Activated CD8-positive, alpha-beta memory T cell treated with anti-CD3 and anti-CD28 coated beads, Interleukin-2, amount 10 ng/mL, durations not matched to agents 7 days and 5 days (primary cell): ENCODE results near the gene TGFBR3. TPM values are rescaled to one million over a fixed set of nuclear protein-coding genes. Genes with fewer than 3 reads are reported as not detected.

ENCODE experiments used
- ATAC-seq: fragments of 150-1000 bp; cut with Tn5 transposase; one replicate; pipeline ENCODE4 v1.10.0; 2021; ENCODE audit warnings: moderate library complexity
- CTCF ChIA-PET: fragments of 350-600 bp; sonication (Branson Sonifier 250); formaldehyde crosslinking; loops from one replicate; lab custom pipeline; 2021; ENCODE audit warnings: antibody characterized with exemption; lab: Charles Lee
- DNase-seq: peaks from one replicate; pipeline ENCODE4 v3.0.0-alpha.2; 2020
- H3K27ac Mint-ChIP-seq: one replicate; pipeline ENCODE4 v1.8.0; 2021; ENCODE audit warnings: mild to moderate bottlenecking, mixed read lengths
- H3K27me3 Mint-ChIP-seq: one replicate; pipeline ENCODE4 v1.8.0; 2021; ENCODE audit warnings: mixed read lengths
- H3K36me3 Mint-ChIP-seq: one replicate; pipeline ENCODE4 v1.8.0; 2021; ENCODE audit warnings: mild to moderate bottlenecking, mixed read lengths
- H3K4me1 Mint-ChIP-seq: one replicate; pipeline ENCODE4 v1.8.0; 2021; ENCODE audit warnings: mixed read lengths
- H3K4me3 Mint-ChIP-seq: one replicate; pipeline ENCODE4 v1.8.0; 2021; ENCODE audit warnings: mild to moderate bottlenecking, moderate library complexity, mixed read lengths
- H3K9me3 Mint-ChIP-seq: one replicate; pipeline ENCODE4 v1.8.0; 2022; ENCODE audit warnings: low read depth, mixed read lengths
- total RNA-seq, 2 experiments: library from RNA; stranded (reverse); gene quantifications; one replicate each; pipeline ENCODE4 v1.2.3, GENCODE V29; 2021

TGFBR3 gene
- total RNA-seq, 2 experiments from 2014 or later: 10.4 to 25.8 TPM

- CTCF ChIA-PET: interaction anchor here (1.5 kb wide), 1 partner anchor 9 kb away, joined by 5 read pairs; no protein-coding TSS in a partner anchor
- H3K27me3 Mint-ChIP-seq: no peaks in the 10 kb centered on the region
- H3K36me3 Mint-ChIP-seq: no peaks in the 10 kb centered on the region
- H3K4me1 Mint-ChIP-seq: peaks cover 20% of the 10 kb centered on the region
- DNase-seq (no peak), ATAC-seq (no peak)
- no peak overlapping the region for H3K4me3 Mint-ChIP-seq
- no peaks in the 10 kb centered on the region for H3K9me3 Mint-ChIP-seq
- no peak overlapping the region for H3K27ac Mint-ChIP-seq
Observed at GRCh38 chr1:91826248-91826647, 59.7 kb downstream of the TGFBR3 start.

DNA sequence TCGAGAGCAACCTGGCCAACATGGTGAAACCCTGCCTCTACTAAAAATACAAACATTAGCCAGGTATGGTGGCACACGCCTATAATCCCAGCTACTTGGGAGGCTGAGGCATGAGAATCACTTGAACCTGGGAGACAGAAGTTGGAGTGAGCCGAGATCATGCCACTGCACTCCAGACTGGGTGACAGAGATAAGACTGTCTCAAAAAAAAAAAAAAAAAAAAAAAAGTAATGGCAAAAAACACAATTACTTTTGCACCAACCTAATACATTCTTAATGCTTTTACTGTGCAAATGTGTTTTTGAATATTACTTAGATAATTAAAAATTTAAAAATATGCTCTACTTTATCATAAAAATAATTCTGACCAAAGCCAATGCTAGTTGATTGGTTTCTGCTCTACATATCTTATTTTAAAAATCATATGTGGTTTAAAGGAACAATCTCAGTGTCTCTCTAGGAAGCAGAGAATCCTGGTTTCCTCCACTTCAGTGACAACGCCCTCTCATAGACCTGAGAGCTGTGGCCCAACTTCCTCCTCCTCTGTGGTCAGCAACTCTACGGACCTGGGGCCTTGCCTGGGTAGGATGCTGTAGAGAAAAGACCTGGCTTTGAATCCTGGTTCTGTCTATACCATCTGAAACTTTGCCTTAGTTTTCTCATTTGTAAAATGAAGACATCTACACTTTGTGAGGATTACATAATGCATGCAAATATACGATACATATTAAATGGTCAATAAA lies 64.7 kb downstream of the TGFBR3 start:
- Mint-ChIP-seq H3K4me1 (peaks cover 20% of the 10 kb centered on the region), H3K36me3 (no peaks in the 10 kb centered on the region), H3K27ac (no peak overlapping the region)

DNA sequence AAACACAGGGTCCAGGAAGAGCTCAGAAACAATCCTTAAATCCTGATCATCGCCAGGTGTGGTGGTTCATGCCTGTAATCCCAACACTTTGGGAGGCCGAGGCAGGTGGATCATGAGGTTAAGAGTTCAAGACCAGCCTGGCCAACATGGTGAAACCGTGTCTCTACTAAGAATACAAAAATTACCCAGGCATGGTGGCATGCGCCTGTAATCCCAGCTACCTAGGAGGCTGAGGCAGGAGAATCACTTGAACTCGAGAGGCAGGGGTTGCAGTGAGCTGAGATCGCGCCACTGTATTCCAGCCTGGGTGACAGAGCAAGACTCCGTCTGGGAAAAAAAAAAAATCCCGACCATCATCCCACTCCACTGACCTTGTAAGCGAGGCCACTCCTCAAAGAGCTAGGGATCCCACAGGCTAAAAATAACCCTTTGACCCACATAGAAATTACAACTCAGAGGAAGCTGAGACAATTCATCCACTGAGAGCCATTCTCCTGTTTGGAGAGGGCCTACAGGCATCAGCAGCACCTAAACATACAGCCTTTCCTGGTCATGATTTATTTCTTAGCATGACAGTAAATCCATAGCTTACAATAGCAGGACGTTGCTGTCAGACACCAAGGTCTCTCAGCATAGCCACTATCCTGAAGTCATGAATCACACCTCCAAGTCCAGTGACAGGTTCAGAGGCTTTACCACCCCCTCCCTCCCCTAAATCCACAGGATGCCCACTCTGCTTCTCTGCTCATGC lies 66.7 kb downstream of the TGFBR3 start:
- Mint-ChIP-seq H3K9me3 (no peaks in the 10 kb centered on the region), H3K27me3 (no peaks in the 10 kb centered on the region), H3K36me3 (no peaks in the 10 kb centered on the region), H3K4me1 (peaks cover 23% of the 10 kb centered on the region), H3K4me3 (no peak overlapping the region), H3K27ac (no peak overlapping the region)
- CTCF ChIA-PET: interaction anchor here (0.7 to 1.2 kb wide), 4 partner anchors 15 to 306 kb away, joined by 3 to 4 read pairs (median 3); no protein-coding TSS in a partner anchor
- no peak for DNase-seq
- no peak for ATAC-seq

More for the DNA sequence above, 64.7 kb downstream of the TGFBR3 start:
- ATAC-seq (no peak), DNase-seq (no peak)
- H3K27me3 Mint-ChIP-seq: no peaks in the 10 kb centered on the region
- H3K9me3 Mint-ChIP-seq: no peaks in the 10 kb centered on the region
- CTCF ChIA-PET: no interaction called here
- H3K4me3 Mint-ChIP-seq: no peak overlapping the region

- H3K9me3 Mint-ChIP-seq: no peaks in the 10 kb centered on the region
- no peak overlapping the region for H3K27ac Mint-ChIP-seq
- H3K4me1 Mint-ChIP-seq: peaks cover 24% of the 10 kb centered on the region
- H3K27me3 Mint-ChIP-seq: no peaks in the 10 kb centered on the region
- H3K36me3 Mint-ChIP-seq: no peaks in the 10 kb centered on the region
- no peak for DNase-seq
- CTCF ChIA-PET: interaction anchor here (1.2 kb wide), 2 partner anchors 14 to 26 kb away, joined by 3 to 4 read pairs; no protein-coding TSS in a partner anchor
- ATAC-seq: no peak
- H3K4me3 Mint-ChIP-seq: no peak overlapping the region
Observed at GRCh38 chr1:91818713-91818975, 67.3 kb downstream of the TGFBR3 start.

DNA sequence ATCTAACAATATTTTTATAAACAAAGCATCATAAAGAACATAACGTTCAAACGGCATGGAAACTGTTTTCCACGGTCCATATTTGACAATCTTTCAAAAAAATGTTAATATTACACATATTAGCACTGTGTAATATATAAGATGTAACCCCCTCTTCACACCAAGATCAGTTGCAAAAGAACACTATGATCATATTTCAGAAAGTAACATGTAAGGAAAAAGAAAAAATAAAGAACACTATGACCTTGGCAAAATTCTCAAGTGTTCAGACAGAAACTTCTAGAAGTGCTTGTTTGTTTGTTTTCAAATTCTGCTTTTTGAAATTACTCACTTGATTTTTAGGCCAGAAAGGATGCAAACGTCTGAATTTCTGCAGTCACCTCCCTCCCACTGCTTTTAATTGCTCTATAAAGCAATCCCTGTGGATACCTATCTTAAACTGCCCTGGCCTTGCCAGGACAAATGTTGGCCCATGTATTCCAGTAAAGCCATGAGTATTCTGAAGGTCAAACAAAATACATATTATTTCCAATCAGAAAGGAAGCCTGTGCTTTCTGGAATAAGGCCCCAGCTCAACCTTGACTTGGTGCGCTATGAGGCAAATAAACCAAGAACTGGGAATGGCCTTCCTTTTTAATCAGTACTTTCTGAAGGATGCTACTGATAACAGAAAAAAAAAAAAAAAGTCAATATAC lies 68.6 kb downstream of the TGFBR3 start:
- no peak for DNase-seq
- no peaks in the 10 kb centered on the region for H3K27me3 Mint-ChIP-seq
- peaks cover 26% of the 10 kb centered on the region for H3K4me1 Mint-ChIP-seq
- ATAC-seq: no peak
- H3K36me3 Mint-ChIP-seq: no peaks in the 10 kb centered on the region
- CTCF ChIA-PET: interaction anchor here (0.7 kb wide), 2 partner anchors 22 to 387 kb away, joined by 3 read pairs; no protein-coding TSS in a partner anchor
- no peak overlapping the region for H3K27ac Mint-ChIP-seq
- no peak overlapping the region for H3K4me3 Mint-ChIP-seq
- no peaks in the 10 kb centered on the region for H3K9me3 Mint-ChIP-seq

- Mint-ChIP-seq H3K9me3 (no peaks in the 10 kb centered on the region), H3K27ac (no peak overlapping the region), H3K27me3 (peaks cover 4% of the 10 kb centered on the region), H3K4me3 (no peak overlapping the region), H3K4me1 (peaks cover 20% of the 10 kb centered on the region), H3K36me3 (no peaks in the 10 kb centered on the region)
- DNase-seq: no peak
- ATAC-seq: no peak
- CTCF ChIA-PET: no interaction called here
Observed at GRCh38 chr1:91816031-91816430, 69.9 kb downstream of the TGFBR3 start.

DNA sequence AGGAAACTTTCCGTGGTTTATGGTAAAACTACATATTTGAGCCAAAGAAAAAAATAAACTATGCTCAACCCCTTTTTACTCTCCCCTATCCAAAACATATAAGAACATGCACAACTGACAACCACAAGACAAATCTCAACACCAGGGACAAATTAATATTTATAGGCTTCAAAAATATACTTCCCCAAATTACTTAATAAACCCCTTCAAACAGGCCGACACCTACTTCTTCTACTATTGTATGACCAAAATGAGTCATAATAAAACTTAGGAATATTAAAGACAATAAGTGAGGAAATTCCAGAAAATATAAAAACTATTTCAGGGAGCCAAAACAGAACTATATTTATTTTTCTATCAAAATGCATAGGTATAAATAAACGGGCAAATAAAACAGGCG lies 71.5 kb downstream of the TGFBR3 start:
- ATAC-seq (no peak), DNase-seq (no peak)
- Mint-ChIP-seq H3K27me3 (peaks cover 7% of the 10 kb centered on the region), H3K36me3 (no peaks in the 10 kb centered on the region), H3K4me3 (no peak overlapping the region), H3K4me1 (peaks cover 25% of the 10 kb centered on the region), H3K9me3 (no peaks in the 10 kb centered on the region), H3K27ac (no peak overlapping the region)
- CTCF ChIA-PET: no interaction called here

DNA sequence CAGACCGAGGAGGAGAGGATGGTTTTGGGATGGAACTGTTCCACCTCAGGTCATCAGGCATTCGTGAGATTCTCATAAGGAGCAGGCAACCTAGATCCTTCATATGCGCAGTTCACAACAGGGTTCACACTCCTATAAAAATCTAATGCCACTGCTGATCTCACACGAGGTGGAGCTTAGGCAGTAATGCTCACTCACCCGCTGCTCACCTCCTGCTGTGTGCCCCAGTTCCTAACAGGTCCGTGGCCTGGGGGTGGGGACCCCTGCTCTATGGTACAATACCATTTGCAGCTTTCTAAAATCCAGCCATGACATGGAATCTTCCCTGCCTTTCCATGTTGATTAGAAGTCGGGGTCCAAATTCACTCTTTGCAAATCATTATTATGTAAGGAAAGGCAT lies 72.1 kb downstream of the TGFBR3 start:
- no peak for DNase-seq
- H3K4me3 Mint-ChIP-seq: no peak overlapping the region
- no peaks in the 10 kb centered on the region for H3K36me3 Mint-ChIP-seq
- H3K27ac Mint-ChIP-seq: no peak overlapping the region
- H3K9me3 Mint-ChIP-seq: no peaks in the 10 kb centered on the region
- CTCF ChIA-PET: no interaction called here
- H3K27me3 Mint-ChIP-seq: peaks cover 7% of the 10 kb centered on the region
- no peak for ATAC-seq
- peaks cover 31% of the 10 kb centered on the region for H3K4me1 Mint-ChIP-seq

DNA sequence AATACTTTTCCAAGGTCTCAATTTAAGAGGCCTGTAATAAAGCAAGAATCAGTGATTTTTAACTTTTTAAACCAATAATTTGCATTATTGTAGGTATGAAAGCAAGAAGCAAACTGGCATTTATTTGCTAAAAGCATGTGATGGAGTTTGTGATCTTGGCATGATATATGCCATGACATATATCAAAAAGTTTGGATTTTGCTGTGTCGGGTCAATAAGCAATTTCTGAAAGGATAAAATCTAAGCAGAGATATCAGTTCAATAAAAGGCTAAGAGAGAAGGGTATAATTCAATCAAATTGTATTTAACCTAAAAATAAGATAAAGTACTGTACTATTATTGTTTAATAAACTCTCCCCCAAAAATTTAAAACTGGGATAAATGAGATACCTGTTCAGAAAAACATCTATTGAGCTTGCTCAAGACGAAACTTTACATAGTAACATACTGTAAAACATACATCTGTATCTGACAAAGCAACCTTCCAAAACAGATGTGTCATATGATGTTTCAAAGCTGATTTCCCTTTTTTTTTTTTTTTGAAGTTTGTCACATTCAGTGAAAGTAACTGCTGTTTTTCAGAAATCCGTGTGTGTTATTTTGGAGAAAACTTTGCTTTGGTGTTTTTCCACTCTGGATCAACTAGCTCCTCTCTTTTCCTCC lies 74.5 kb downstream of the TGFBR3 start:
- no peaks in the 10 kb centered on the region for H3K9me3 Mint-ChIP-seq
- H3K4me3 Mint-ChIP-seq: no peak overlapping the region
- H3K27ac Mint-ChIP-seq: no peak overlapping the region
- H3K36me3 Mint-ChIP-seq: no peaks in the 10 kb centered on the region
- DNase-seq (no peak), ATAC-seq (no peak)
- H3K4me1 Mint-ChIP-seq: peaks cover 38% of the 10 kb centered on the region
- H3K27me3 Mint-ChIP-seq: peaks cover 13% of the 10 kb centered on the region
- CTCF ChIA-PET: no interaction called here

GRCh38 chr1:91809317-91809716 lies 76.6 kb downstream of the TGFBR3 start:
- Mint-ChIP-seq H3K4me1 (peaks cover 54% of the 10 kb centered on the region), H3K4me3 (no peak overlapping the region), H3K36me3 (peaks cover 2% of the 10 kb centered on the region), H3K27me3 (peaks cover 18% of the 10 kb centered on the region), H3K9me3 (no peaks in the 10 kb centered on the region), H3K27ac (peak overlapping the region; percentile 10)
- ATAC-seq: peak; percentile 18
- CTCF ChIA-PET: interaction anchor here (0.6 to 0.8 kb wide), 2 partner anchors 14 to 802 kb away, joined by 3 read pairs; no protein-coding TSS in a partner anchor
- peak; percentile 47 for DNase-seq

- CTCF ChIA-PET: no interaction called here
- H3K36me3 Mint-ChIP-seq: peaks cover 4% of the 10 kb centered on the region
- H3K27me3 Mint-ChIP-seq: peaks cover 18% of the 10 kb centered on the region
- H3K4me3 Mint-ChIP-seq: no peak overlapping the region
- peaks cover 63% of the 10 kb centered on the region for H3K4me1 Mint-ChIP-seq
- ATAC-seq (no peak), DNase-seq (no peak)
- no peak overlapping the region for H3K27ac Mint-ChIP-seq
- H3K9me3 Mint-ChIP-seq: no peaks in the 10 kb centered on the region
Observed at GRCh38 chr1:91807921-91808620, 77.9 kb downstream of the TGFBR3 start.

DNA sequence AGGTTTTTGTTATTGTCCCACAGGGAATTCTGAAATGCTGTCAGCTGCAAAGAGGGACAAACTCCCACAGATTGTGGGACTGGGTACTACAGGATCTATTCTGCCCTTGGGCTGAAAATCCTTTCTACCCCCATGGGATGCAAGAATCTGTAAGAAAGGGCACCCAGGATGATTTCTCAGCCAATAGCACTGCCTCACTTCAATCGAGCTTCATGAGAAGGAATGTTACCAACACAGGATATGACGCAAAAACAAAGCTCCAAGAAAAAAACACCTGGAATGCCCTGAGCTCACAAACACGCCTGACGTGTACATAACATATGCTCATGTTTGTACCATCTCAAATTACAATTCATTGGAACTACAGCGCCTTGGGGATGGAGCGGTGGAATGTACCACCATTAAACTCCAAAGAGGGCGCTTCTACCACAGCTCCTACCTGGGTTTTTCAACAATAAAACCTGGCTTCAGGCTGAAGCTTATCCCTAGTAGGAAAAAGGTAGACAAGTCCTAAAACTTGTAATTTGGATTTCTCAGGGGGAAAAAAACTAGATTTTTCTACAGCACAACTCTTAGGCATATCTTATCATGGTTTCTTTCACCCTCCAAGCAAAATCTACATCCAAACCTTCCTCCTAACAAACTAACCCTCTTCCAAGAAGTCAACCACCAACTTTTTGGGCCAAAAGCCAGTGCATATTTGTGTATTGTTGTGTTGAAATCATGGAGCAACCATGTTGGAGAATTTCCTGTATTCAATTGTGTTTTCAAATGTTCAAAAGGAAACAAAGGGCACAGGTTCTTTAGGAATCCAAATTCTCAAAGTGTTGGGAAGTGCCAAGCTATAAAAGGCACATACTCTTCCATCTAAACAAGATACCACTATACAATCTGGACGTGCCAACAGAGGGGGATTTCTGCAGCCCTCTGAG lies 78.9 kb downstream of the TGFBR3 start:
- Mint-ChIP-seq H3K9me3 (no peaks in the 10 kb centered on the region), H3K4me3 (no peak overlapping the region), H3K27ac (no peak overlapping the region), H3K27me3 (peaks cover 19% of the 10 kb centered on the region), H3K36me3 (peaks cover 8% of the 10 kb centered on the region), H3K4me1 (peaks cover 67% of the 10 kb centered on the region)
- CTCF ChIA-PET: no interaction called here
- DNase-seq (no peak), ATAC-seq (no peak)
